Measurements from ENCODE around the gene POLR3G. TPM values are rescaled to one million over a fixed set of nuclear protein-coding genes. Genes with fewer than 3 reads are reported as not detected.
A peak's percentile ranks its signal among the peaks of the same experiment; 100 is the strongest.

The POLR3G gene
- total RNA-seq, 6 experiments from 2014 or later, result 1.2 to 7.7 (median 2.0) TPM

GRCh38 chr5:90558344-90559192 lies 83.9 kb downstream of the POLR3G start, which contains the start of gene ADGRV1:
Gene ADGRV1, plus strand, starts transcription at chr5:90558797. Its CDS starts 99 bp downstream, at chr5:90558896.
- 2% methylated on average over 24 of the region's 60 CpGs for WGBS (ENCODE audit: insufficient coverage, low coverage, low lambda C conversion rate, missing lambda C conversion rate)
- ATAC-seq, result peak; percentile 92 to 98 (median 97)

GRCh38 chr5:90560771-90561170 lies 86.1 kb downstream of the POLR3G start:
- Histone ChIP-seq H3K27ac (no peak overlapping the region), H3K36me3 (no peaks in the 10 kb centered on the region), H3K9me3 (no peaks in the 10 kb centered on the region), H3K4me1 (peaks cover 0 to 13% (median 2%) of the 10 kb centered on the region in 4 donors), H3K27me3 (peaks cover 0 to 21% of the 10 kb centered on the region in 2 donors), H3K4me3 (no peak overlapping the region)
- intact Hi-C loops (cut with DNase I), result no loop called here
- DNase-seq (no peak), ATAC-seq (no peak)
- TF ChIP-seq POLR2A (IDR thresholded peaks at IDR 0.05) (no peak), CTCF (IDR thresholded peaks at IDR 0.05) (no peak)
- 50% methylated on average over 2 of the region's 2 CpGs for WGBS (ENCODE audit: insufficient coverage, low coverage, low lambda C conversion rate, missing lambda C conversion rate)

More at GRCh38 chr5:90558344-90559192, 83.9 kb downstream of the POLR3G start, which contains the start of gene ADGRV1:
- H3K4me1 ChIP-seq, result peaks cover 0 to 13% (median 2%) of the 10 kb centered on the region in 4 donors
- intact Hi-C loops (cut with DNase I), result no loop called here
- TF ChIP-seq POLR2A (IDR thresholded peaks at IDR 0.05) (no peak), CTCF (IDR thresholded peaks at IDR 0.05) (no peak)
- DNase-seq, result peak in 2 of 3 donors; percentile 65 to 74
- H3K36me3 ChIP-seq, result no peaks in the 10 kb centered on the region
- H3K9me3 ChIP-seq, result no peaks in the 10 kb centered on the region
- peaks cover 0 to 21% of the 10 kb centered on the region in 2 donors for H3K27me3 ChIP-seq
- H3K27ac ChIP-seq, result no peak within 1 kb of the TSS
- peak within 1 kb of the TSS in 2 of 3 donors; percentile 16 to 31 for H3K4me3 ChIP-seq

- DNase-seq, result no peak
- Histone ChIP-seq H3K4me1 (peaks cover 0 to 13% (median 2%) of the 10 kb centered on the region in 4 donors), H3K27ac (no peak overlapping the region), H3K4me3 (no peak overlapping the region), H3K9me3 (no peaks in the 10 kb centered on the region), H3K27me3 (peaks cover 0 to 21% of the 10 kb centered on the region in 2 donors), H3K36me3 (no peaks in the 10 kb centered on the region)
- intact Hi-C loops (cut with DNase I), result no loop called here
- TF ChIP-seq CTCF (IDR thresholded peaks at IDR 0.05) (no peak), POLR2A (IDR thresholded peaks at IDR 0.05) (no peak)
- WGBS (ENCODE audit: insufficient coverage, low coverage, low lambda C conversion rate, missing lambda C conversion rate), result 58% methylated on average over 1 of the region's 1 CpG
- ATAC-seq, result no peak
Measured at GRCh38 chr5:90561766-90562165, 87.1 kb downstream of the POLR3G start.

GRCh38 chr5:90562341-90562740 lies 87.7 kb downstream of the POLR3G start:
- intact Hi-C loops (cut with DNase I), result no loop called here
- no peak for ATAC-seq
- Histone ChIP-seq H3K36me3 (no peaks in the 10 kb centered on the region), H3K4me1 (peaks cover 0 to 13% (median 2%) of the 10 kb centered on the region in 4 donors), H3K4me3 (no peak overlapping the region), H3K27ac (no peak overlapping the region), H3K9me3 (no peaks in the 10 kb centered on the region), H3K27me3 (peaks cover 0 to 21% of the 10 kb centered on the region in 2 donors)
- TF ChIP-seq CTCF (IDR thresholded peaks at IDR 0.05) (no peak), POLR2A (IDR thresholded peaks at IDR 0.05) (no peak)
- no peak for DNase-seq
- no CpG with 5 or more reads among the region's 5 CpGs for WGBS (ENCODE audit: insufficient coverage, low coverage, low lambda C conversion rate, missing lambda C conversion rate)

Data from right lobe of liver (tissue), 6 donors.